Activated CD4-positive, alpha-beta T cell treated with anti-CD3 and anti-CD28 coated beads, Interleukin-2, amount 50 U/mL, for 1 hour (primary cell): Measurements from ENCODE around the gene MS4A18.
A peak's percentile ranks its signal among the peaks of the same experiment; 100 is the strongest.

Source experiments
- DNase-seq: peaks from one replicate; pipeline ENCODE4 v3.0.0-alpha.2; 2020

MS4A18 gene

DNA sequence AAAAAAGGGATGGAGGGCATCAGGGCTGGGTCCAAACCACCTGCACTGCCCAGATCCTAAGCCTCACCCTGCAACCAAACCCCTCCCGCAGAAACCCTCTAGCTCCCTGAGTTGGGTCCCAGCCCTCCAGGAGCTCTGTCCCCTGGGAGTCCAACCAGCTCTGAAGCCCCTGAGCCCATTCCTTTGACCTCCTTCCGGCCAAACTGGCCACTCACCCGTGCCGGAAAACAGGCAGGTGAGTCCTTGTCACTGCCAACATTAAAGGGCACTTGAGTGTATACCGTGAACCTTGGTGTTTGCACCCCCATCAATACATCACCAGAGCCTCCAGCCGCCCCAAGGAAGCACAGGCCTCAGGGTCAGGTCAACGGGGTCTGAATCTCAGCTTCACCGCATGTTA is 43.7 kb downstream of the MS4A18 start:
- DNase-seq, result no peak

DNA sequence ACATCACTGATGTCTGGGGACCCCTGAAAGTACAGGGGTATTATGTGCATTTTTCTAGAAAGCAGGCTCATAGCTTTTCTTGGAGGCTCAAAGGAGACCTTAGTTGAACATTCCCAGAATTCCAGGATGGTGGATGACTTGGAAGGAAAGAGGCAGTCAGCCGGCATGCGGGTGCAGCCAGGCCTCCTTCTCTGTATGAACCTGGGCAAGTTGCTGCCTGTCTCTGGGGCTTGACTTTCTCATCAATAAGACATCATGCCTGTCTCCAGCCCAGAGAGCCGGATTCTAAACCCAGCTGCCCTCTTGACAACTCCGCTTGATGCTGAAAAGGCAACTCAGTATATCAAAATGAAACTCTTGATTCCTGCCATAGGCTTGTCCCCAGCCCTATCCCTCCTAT is 44.8 kb downstream of the MS4A18 start:
- no peak for DNase-seq

DNA sequence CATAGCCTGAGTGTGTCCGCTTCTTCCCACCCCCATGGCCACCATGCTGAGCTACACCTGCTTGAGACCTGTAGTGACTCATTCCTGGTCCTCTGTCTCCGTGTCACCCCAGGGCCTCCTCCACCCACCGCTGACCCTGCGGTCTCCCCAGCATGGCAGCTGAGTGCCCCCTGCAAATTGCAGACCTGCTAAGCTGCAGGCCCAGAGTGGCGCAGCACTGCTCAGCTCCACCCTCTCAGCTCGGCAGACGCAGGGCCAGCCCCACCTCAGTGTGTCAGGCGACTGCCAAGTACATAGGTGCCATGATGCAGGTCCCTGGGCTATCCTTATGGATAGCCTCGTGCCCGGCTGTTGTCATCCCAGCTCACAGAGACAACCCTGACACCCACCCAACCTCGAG is 45.3 kb downstream of the MS4A18 start:
- no peak for DNase-seq

DNA sequence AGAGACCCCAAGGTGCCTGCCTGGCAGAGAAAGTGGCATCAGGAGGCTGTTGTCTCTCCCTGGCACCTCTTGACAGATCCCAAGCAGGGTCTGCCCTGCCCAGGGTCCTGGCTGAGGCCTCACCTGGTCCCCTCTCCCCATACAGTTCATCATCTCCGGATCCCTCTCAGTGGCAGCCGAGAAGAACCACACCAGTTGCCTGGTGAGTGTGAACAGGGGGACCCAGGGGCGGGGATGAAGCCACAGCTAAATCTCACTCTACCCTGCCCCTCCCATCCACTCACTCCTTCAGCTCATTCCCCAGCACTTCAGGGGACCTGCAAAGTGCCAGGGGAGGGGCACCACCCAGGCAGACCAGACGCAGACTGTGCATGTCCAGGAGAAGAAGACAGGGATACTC is 46.6 kb downstream of the MS4A18 start:
- no peak for DNase-seq

DNA sequence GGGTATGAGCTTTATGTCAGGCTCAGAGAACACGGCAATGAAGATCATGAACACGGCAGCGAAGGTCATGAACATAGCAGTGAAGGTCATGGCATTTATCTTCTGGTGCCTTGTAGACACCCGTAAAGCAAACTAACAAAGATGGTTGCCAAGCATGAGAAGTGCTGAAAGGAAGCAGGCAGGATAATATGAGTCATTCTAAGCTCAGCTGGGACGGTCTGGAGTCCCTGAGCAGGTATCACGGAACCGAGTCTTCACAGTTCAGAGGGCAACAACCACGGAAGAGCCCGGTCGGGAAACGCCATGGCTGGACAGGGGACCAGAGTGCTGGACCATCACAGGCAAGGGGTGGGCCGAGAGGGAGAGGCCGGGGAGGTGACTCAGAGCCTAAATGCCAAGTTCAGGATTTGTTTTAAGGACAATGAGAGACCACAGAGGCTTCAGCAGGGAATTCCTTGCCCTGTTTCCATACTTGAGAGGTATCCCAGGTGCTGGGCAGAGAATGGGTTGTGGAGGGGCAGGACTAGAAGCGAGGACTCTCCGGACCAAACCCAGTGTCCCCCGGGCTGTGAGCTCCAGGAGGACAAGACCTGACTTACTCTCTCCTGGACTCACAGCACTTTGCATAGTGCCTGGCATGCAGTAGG is 47.5 kb downstream of the MS4A18 start:
- DNase-seq, result no peak

DNA sequence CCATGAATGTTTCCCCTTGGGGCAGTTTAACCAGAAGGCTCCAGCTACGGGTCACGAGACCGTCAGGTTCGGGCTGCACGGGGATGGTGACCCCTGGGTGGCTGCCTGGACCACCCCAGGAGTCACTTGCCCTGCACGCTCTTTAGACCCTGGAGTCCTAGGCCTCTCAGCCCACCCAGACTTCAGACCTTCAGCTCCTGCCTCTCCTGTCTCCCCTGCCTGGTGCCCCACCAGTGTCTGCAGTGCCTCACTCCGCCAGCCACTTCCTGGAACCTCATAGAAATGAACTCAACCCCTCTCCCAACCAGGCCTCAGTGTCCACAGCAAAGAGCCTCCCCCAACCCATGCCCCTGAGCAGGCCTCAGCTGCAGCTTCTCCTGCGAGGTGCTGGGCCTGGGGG is 48.1 kb downstream of the MS4A18 start:
- DNase-seq, result no peak

DNA sequence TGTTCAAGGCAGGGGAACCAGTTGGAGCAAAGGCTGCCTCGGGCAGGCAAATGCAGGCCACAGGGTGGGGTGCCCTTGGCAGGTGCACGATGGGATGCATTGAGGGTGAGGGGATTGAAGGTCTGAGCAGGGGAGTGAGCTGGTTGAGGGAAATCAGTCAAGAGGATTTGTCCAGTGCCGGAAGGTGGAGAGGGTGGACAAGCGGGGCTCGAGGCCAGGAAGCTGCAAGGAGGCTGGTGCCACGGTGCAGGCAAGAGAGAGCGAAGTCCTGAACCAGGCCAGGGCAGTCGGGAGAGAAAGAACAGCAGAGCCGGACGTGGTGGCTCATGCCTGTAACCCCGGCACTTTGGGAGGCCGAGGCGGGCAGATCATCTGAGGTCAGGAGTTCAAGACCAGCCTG is 50.2 kb downstream of the MS4A18 start:
- DNase-seq, result no peak

DNA sequence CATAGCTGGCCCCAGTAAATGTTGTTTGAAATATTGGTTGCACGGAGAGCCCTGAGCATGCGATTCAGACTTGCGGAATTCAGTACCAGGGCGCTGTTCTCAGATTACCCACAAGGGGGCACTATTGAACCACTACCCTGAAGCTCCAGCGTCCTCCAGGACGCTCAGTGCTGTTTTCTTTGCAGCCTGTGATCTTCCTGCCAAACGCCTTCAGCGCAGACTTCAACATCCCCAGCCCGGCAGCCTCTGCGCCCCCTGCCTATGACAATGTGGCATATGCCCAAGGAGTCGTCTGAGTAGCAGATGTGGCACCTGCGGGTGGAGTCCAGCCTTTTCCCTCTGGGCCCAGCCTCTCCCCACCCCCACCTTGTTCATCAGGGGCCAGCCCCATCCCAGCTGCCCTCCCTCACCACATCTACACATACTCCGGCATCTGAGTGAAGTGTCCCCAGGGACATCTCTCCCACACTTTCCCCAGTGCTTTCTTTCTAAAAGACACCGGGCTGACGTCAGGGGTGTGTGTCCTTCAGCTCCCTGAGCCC is 51.0 kb downstream of the MS4A18 start:
- peak; percentile 81 for DNase-seq

DNA sequence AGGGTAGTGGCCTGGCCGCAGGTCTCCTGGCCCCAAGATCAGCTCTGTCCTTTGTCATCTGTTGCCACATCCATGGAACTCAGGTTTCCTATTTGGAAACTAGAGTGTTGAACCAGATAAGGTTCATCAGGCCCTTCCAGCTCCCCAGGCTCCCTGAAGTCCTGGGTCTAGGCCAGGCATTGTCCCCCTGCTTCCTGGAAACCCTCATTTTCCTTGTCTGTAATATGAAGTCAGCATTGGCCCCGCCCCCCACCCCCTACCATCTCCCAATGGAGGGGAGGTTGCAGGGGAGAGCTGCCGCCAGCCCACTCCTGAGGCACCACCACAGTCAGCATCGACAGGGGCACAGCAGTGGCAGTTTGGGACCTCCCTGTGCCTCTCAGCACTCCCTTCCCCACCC is 51.6 kb downstream of the MS4A18 start:
- no peak for DNase-seq

DNA sequence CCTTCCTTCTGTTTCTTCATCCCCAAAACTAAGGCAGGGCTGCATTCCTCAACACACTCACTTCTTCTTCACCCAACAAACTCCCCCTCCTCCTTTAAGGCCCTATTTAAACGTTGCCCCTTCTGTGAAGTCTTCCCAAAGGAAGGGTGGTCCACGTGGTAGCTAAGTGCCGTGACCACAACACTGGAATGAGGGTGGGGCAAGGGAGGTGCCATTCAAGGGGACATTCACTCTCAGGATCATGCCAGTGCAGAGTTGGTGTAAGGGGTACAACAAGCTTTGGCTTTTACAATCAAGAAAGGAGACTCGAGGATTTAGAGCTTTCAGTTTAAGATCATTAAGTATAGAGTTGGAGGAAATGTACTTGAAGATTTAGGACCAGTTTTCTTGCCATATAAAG is 52.6 kb downstream of the MS4A18 start:
- no peak for DNase-seq

DNA sequence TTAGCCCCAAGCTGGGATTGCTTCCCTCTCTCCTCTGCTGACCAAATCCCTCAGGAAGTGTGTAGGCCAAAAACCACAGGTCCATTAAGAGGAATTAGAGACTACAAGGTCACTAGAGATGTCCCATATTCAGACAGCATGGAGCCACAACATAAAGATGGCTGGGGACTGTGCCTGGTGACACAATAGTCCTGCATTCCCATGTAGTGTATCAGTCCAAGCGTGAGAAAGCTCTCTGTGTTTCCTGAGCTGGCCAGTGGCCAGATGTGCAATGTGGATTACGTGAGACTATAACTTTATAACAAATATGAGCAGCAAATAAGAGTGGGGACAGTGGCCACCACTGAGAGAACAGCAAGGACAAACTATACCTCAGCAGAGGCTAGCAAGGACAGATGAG is 53.1 kb downstream of the MS4A18 start:
- no peak for DNase-seq

DNA sequence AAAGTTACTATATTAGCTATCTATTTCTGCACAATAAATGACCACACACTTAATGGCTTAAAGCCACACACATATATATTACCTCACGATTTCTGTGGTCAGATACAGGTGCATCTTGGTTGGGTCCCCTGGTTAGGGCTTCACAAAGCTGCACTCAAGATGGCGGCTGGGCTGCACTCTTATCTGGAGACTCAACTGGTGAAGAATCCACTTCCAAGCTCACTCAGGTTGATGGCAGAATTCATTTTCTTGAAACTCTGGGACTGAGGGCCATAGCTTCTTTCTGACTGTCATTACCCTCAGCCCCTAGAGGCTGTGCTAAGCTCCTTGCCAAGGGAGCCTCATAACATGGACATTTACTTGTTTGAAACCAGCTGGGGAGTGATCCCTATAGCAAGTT is 55.5 kb downstream of the MS4A18 start:
- no peak for DNase-seq

DNA sequence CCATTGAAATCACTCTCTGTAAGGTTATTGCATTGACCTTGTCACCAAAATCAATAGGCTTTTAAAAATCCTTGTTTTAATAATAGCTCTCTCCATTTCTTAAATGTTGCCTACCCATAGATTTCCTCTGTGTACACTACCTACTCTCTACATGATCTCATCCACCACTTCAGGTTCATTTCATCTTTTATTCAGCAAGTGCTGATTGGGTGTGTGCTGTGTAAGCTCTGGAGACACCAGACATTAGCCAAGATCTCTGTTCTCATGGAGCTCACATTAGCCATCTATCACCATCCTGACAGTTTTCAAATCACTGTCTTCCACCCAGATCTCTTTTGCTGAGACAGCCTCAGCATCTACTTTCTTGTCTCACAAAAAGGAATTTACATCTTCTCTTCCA is 56.3 kb downstream of the MS4A18 start:
- no peak for DNase-seq

DNA sequence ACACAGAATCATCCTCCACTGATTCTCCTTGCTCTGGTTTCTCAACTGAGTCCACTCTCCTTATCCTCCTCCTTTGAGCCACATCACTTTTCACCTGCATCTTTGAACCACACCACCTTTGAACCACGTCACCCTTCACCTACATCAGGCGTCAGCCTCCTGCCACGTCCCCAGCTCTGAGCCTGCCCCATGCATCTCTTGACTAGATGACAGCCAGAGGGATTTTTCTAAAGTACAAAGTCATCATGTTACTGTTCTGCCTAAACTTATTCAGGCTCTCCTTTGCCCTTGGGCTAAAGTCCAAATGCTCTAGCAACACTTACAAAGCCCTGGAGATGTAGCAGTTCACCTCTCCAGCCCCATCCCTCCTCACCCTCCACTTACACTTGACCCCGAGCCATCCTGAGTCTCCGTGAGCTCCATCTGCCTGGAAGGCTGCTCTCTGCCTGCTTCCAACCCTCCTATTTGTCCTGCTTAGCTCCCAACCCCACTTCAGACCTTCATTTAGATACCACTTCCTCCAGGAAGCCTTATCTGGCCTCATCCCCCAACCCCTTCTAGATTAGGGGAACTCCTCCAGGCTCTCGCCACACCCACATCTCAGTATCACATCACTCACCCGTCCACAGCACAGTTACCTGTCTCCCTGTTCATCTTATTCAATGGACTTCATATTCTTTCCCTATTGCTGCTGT is 56.9 kb downstream of the MS4A18 start:
- DNase-seq, result no peak

DNA sequence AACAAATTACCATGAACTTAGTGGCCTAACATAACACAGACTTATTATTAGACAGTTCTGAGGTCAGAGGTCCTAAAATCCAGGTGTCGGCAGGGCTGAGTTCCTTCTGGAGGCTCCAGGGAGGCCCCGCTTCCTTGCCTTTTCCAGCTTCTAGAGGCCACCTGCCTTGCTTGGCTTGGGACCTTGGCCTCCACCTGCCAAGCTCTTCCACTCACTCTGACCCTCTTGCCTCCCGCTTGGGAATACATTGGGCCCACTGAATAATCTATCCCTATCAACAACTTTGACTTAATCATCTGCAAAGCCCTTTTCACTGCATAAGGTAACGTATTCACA is 57.4 kb downstream of the MS4A18 start:
- DNase-seq, result no peak

DNA sequence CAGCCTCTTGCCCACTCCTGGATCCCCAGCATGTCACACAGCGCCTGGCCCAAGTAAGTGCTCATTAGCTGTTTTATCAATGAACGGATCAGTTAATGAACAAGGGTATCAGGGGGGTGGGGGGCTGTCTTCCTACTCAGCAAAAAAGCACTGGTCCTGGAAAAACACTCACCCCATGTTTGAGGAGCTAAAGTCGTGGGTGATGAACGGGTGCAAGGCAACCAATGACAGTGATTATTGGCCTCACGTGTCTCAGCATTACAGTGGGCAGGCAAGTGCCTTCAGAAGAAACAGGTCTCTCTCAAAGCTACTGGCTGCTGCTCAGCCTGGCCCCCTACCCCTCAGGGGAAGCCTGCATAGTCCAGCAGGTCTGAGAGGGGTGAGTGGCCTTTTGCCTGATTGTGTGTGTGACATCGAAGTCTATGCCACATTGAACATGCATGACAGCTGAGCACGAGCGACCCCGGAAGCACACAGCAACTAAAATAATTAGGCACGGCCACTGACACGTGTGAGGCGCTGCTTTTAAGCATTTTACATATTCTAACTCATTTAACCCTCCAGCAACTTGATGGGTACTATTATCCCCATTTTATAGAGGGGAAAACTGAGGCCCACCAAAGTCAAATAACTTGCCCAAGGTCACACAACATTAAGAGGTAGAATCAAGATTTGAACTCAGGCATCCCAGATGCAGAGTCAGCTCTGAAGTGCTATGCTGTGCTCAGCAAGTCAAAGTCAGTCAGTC is 58.0 kb downstream of the MS4A18 start:
- DNase-seq, result no peak

DNA sequence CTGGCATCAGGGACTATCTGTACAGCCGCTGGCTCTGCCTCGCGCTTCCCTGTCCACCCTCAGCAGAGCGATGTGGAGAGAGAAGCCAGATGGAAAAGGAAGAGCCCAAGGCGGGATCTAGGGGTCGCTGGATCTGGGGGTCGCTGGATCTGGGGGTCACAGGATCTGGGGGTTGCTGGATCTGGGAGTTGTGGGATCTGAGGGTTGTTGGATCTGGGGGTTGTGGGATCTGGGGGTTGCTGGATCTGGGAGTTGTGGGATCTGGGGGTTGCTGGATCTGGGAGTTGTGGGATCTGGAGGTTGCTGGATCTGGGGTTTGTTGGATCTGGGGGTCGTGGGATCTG is 58.6 kb downstream of the MS4A18 start:
- no peak for DNase-seq

DNA sequence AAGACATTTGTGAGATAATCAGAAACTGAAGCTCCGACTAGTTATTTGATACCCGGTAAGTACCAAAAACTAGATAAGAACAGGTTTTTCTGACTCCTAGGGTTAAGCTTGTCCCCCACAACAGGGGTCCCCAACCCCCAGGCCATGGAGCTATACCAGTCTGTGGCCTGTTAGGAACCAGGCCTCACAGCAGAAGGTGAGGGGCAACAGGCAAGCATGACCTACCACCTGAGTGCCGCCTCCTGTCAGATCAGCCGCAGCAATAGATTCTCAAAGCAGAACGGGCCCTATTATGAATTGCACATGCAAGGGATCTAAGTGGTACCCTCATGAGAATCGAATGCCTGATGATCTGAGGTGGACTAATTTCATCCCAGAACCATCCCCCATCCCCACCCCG is 59.4 kb downstream of the MS4A18 start:
- DNase-seq, result no peak

DNA sequence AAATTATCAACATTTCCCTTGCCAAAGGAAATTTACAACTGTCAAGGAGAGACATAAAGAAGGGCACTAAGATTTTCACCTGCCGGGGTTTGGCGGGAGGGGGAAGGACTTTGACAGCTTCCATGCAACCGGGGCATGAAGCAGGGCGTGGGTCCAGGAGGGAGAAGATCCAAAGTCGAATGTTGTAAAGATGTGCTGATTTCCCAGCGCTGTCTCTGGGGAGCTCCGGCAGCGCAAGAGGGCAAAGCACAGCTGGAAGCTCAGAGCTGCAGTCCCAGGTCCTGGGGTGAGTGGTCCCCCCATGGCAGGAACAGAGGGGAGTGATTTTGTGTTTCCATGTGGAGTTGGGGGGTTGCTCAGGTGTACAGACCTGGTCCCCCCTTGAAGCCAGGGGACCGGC is 60.6 kb downstream of the MS4A18 start, which contains the start of gene MS4A10:
Gene MS4A10, plus strand, starts transcription at position 198 of the 400 bp plus-strand sequence. CDS start 5,003 bp downstream, outside the sequence.
- no peak for DNase-seq

DNA sequence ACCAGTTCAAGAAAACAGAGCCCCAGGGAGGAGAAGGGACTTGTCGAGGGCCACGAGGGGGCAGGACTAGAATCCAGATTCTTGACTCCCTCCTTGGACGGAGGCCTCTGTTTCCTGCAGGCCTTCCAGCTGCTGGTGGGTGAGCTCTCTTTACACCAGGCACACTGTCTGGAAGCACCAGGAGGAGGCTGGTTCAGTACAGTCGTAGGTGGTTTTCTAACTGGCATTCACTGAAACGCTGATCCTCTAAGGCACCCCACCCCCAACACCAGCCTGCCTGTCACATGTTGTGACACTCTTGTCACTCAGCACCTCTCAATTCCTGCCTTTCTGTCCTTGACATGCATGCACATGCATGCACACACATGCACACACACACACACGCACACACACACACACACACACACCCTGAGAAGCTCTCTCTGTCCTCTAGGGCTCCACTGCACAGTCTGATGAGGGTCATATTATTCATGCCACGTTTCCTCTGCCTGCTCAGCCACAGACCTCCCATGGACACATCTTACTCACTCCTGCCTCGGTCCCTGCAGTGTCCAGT is 61.4 kb downstream of the MS4A18 start:
- no peak for DNase-seq

DNA sequence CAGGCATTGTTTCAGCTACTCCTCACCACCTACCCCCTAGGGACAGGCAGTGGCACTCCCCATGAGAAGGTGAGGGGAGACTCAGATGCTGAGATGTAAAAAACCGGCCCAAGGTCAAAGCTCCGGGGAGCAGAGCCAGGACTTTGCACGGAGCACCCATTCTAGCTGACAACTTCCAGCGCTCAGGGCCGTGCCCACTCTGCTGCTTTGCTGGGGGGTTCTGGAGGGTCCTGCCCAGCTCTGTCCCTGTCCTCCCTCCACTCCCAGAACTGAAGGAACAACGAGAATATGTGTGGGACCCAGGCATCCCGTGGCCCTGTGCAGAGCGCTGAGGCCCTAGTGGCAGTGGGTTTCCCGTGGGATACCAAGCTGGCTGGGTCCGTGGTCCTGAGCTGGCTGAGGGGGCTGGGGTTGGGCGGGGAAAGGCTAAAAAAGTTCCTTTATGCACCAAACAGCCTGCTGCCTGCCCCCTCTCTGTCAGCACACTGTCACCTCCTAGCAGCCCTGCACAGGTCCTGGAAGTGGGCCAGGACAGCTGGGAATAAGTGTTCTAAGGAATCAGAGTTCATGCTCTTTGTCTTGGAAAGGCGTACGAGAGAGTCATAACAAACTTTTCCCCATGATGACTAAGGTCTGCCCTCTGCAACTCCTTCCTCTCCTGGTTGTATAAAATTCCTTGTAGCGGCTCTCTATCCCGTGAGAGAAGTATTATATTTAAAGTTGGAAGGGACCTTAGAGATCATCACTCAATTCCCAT is 62.5 kb downstream of the MS4A18 start:
- DNase-seq, result no peak

DNA sequence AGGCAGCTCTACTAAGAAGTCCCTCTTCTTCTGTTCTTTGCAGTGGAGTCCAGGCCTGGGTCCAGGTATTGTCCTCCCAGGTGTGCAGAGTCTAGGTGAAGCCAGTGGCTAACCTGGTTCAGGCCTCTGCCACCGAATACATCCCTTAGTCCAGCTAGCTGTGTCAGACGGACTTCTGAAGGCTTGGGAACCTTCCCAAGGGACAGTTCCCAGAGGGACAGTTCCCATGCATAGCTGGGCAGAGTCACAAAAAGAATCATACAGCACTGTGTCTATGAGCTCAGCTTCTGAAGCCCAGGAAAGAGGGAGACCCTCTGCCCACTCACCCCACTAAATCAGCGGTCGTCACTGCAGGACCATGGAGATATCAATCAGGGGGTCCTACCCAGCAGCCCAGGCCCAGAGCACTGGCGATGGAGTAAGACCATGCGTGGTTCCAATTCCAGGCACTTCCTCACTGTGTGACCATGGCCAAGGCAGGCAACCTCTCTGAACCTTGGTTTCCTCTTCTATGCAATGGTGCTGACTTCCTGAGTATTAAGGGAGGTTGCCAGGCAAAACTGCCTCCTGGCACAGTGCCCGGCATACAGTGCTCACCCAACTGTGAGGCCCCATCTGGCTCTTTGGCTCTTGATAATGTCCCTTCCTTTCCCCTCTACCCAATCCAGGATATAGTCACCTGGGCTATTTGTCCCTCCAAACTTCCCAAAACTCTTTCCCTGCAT is 64.0 kb downstream of the MS4A18 start:
- no peak for DNase-seq
